ENCODE results near the gene ITGA11. TPM values are rescaled to one million over a fixed set of nuclear protein-coding genes. Genes with fewer than 3 reads are reported as not detected.

ITGA11 gene
- total RNA-seq, 1 experiment from 2014 or later = not detected

DNA sequence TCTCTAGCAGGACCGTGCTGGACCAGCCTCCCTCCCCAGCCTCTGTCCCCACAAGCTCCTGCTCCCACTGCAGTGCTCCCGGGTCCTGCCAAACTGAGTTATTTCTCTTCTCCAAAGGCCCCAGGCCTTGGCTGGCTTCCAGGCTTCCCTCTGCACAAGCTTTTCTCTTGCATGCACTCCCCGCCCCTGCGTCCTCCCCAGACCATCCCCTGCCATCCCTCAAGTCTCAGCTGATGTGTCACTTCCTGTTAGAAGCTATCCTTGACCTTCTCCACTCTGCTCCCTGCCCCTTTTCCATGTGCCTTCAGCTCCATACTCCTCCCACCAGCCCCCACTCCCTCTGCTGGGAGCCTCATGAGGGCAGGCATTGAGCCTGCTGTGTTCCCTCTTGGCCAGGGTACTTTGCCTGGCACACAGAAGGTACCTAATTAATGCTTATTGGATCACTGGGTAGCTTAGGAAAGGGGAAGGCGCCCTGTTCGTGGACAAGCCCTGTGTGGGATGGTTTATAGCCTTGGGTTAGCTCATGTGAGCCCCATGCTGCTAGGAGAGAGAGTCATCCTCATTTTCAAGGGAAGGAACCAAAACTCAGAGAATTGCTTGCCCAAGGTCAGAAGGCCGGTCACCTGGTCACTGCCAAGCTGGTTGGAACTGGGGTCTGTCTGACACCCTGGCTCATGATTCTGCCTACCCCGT is 98.0 kb downstream of the ITGA11 start:
- ChIA-PET POLR2A (ENCODE audit: unreplicated experiment) (no interaction called here), CTCF (no interaction called here)
- Histone ChIP-seq H3K9ac (ENCODE audit: low read length) (no peak overlapping the region), H2AFZ (ENCODE audit: low read length) (no peak overlapping the region), H3K4me2 (ENCODE audit: low read length) (no peak overlapping the region), H3F3A (ENCODE audit: low read length, unreplicated experiment) (no peaks in the 10 kb centered on the region), H4K20me1 (ENCODE audit: low read length) (no peaks in the 10 kb centered on the region), H3K36me3 (ENCODE audit: low read depth, low read length) (no peaks in the 10 kb centered on the region), H3K79me2 (ENCODE audit: low read length) (no peaks in the 10 kb centered on the region), H3K27me3 (ENCODE audit: low read length) (peaks cover 6% of the 10 kb centered on the region; the same call in 1 of the 2 replicates), H3K9me2 (replicated peaks; ENCODE audit: low read length) (no peaks in the 10 kb centered on the region), H3K27ac (ENCODE audit: low read length) (no peak overlapping the region), H3K4me1 (ENCODE audit: insufficient read depth, low read length) (no peaks in the 10 kb centered on the region), H3K9me3 (ENCODE audit: low read length) (no peaks in the 10 kb centered on the region), H3K4me3 (ENCODE audit: low read length) (no peak overlapping the region)
- BruUV-seq (replicated peaks) = no TSS peak
- no peak for ATAC-seq
- intact Hi-C loops (cut with micrococcal nuclease) = no loop called here
- peak; percentile 18 for DNase-seq
- no peak for TF ChIP-seq EZH2 (IDR thresholded peaks at IDR 0.05; ENCODE audit: low read length, unreplicated experiment)
- TF ChIP-seq EZH2phosphoT487 (IDR thresholded peaks at IDR 0.05; ENCODE audit: borderline replicate concordance, low read length) = no peak
- TF ChIP-seq CTCF (conservative IDR thresholded peaks at IDR 0.05; ENCODE audit: low read depth, low read length) = no peak

DNA sequence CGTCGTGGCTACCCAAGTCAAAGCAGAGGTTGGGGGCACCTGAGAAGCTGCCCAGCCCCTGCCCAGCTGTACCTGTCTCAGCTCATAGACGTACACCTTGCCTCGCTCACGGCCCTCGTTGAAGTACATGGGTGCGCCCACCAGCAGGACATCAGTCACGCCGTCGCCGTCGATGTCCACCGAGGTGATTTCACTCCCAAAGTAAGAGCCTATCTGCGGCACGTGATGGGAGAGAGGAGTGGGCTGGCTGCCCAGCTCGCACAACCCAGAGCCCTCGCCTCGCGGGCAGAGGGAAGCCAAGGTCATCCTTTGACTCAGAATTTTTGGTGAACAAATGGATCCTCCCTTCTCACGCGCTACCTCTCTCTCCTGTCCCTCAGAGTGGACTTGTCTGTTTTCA is 99.7 kb downstream of the ITGA11 start:
- Histone ChIP-seq H3K4me1 (ENCODE audit: insufficient read depth, low read length) (no peaks in the 10 kb centered on the region), H3K9ac (ENCODE audit: low read length) (no peak overlapping the region), H3K4me3 (ENCODE audit: low read length) (no peak overlapping the region), H4K20me1 (ENCODE audit: low read length) (no peaks in the 10 kb centered on the region), H3K27me3 (ENCODE audit: low read length) (peaks cover 6% of the 10 kb centered on the region; the same call in 1 of the 2 replicates), H3K36me3 (ENCODE audit: low read depth, low read length) (no peaks in the 10 kb centered on the region), H2AFZ (ENCODE audit: low read length) (no peak overlapping the region), H3K9me2 (replicated peaks; ENCODE audit: low read length) (no peaks in the 10 kb centered on the region), H3K27ac (ENCODE audit: low read length) (no peak overlapping the region), H3K9me3 (ENCODE audit: low read length) (no peaks in the 10 kb centered on the region), H3K79me2 (ENCODE audit: low read length) (no peaks in the 10 kb centered on the region), H3F3A (ENCODE audit: low read length, unreplicated experiment) (no peaks in the 10 kb centered on the region), H3K4me2 (ENCODE audit: low read length) (no peak overlapping the region)
- POLR2A ChIA-PET (ENCODE audit: unreplicated experiment) = no interaction called here
- BruUV-seq (replicated peaks) = no TSS peak
- TF ChIP-seq EZH2phosphoT487 (IDR thresholded peaks at IDR 0.05; ENCODE audit: borderline replicate concordance, low read length) (no peak), CTCF (conservative IDR thresholded peaks at IDR 0.05; ENCODE audit: low read depth, low read length) (no peak), EZH2 (IDR thresholded peaks at IDR 0.05; ENCODE audit: low read length, unreplicated experiment) (no peak)
- DNase-seq (no peak), ATAC-seq (no peak)
- intact Hi-C loops (cut with micrococcal nuclease) = no loop called here
- CTCF ChIA-PET = no interaction called here

GRCh38 chr15:68330901-68331300 is 101.1 kb downstream of the ITGA11 start:
- Histone ChIP-seq H3K4me2 (ENCODE audit: low read length) (no peak overlapping the region), H3K79me2 (ENCODE audit: low read length) (no peaks in the 10 kb centered on the region), H3K4me3 (ENCODE audit: low read length) (no peak overlapping the region), H3K4me1 (ENCODE audit: insufficient read depth, low read length) (no peaks in the 10 kb centered on the region), H3F3A (ENCODE audit: low read length, unreplicated experiment) (no peaks in the 10 kb centered on the region), H3K9me2 (replicated peaks; ENCODE audit: low read length) (no peaks in the 10 kb centered on the region), H3K36me3 (ENCODE audit: low read depth, low read length) (no peaks in the 10 kb centered on the region), H3K9me3 (ENCODE audit: low read length) (no peaks in the 10 kb centered on the region), H4K20me1 (ENCODE audit: low read length) (no peaks in the 10 kb centered on the region), H3K9ac (ENCODE audit: low read length) (no peak overlapping the region), H3K27ac (ENCODE audit: low read length) (no peak overlapping the region), H2AFZ (ENCODE audit: low read length) (no peak overlapping the region), H3K27me3 (ENCODE audit: low read length) (peaks cover 6% of the 10 kb centered on the region; the same call in 1 of the 2 replicates)
- no peak for TF ChIP-seq CTCF (conservative IDR thresholded peaks at IDR 0.05; ENCODE audit: low read depth, low read length)
- TF ChIP-seq EZH2phosphoT487 (IDR thresholded peaks at IDR 0.05; ENCODE audit: borderline replicate concordance, low read length) = no peak
- no peak for TF ChIP-seq EZH2 (IDR thresholded peaks at IDR 0.05; ENCODE audit: low read length, unreplicated experiment)
- intact Hi-C loops (cut with micrococcal nuclease) = no loop called here
- ChIA-PET POLR2A (ENCODE audit: unreplicated experiment) (no interaction called here), CTCF (no interaction called here)
- ATAC-seq = no peak
- BruUV-seq (replicated peaks) = no TSS peak
- no peak for DNase-seq

All from PC-3 (cell line).